Neural cell (in vitro differentiated cells): ENCODE data around the gene CERT1.

Experiments
- CTCF ChIP-seq: fragments of 450-650 bp; IDR thresholded peaks from 2 replicates; pipeline ENCODE4 v1.5.1; 2014; ENCODE audit warnings: antibody characterized with exemption, mild to moderate bottlenecking, moderate library complexity; ENCODE audit not compliant: poor library complexity, severe bottlenecking
- EZH2 ChIP-seq: fragments of 200-600, 300-800 bp; shearing (Covaris generic), sonication (generic); IDR thresholded peaks from 2 replicates; pipeline ENCODE4 v1.6.1; 2014; ENCODE audit warnings: antibody characterized with exemption, low read length, borderline replicate concordance, mild to moderate bottlenecking; ENCODE audit not compliant: insufficient read depth, poor library complexity, severe bottlenecking
- POLR2AphosphoS5 ChIP-seq: IDR thresholded peaks from 2 replicates; pipeline ENCODE4 v1.6.1; 2012
- RAD21 ChIP-seq: fragments of 450-650 bp; conservative IDR thresholded peaks from 2 replicates; pipeline ENCODE4 v1.6.1; 2014; ENCODE audit warnings: antibody characterized with exemption, mild to moderate bottlenecking, moderate library complexity

GRCh38 chr5:75395277-75395676 lies 116.2 kb downstream of the CERT1 start:
- TF ChIP-seq CTCF: no peak
- TF ChIP-seq EZH2: no peak
- TF ChIP-seq POLR2AphosphoS5: no peak
- TF ChIP-seq RAD21: no peak
